Natural killer cell treated with Interleukin-12 subunit alpha and Interleukin-12 subunit beta and Interleukin-15 and Interleukin-18, amount 100 ng/mL, for 72 hours (primary cell): ENCODE measurements around the gene HOMER3. TPM values are rescaled to one million over a fixed set of nuclear protein-coding genes. Genes with fewer than 3 reads are reported as not detected.
"Not testable (repeated sequence)": the region's sequence is repeated elsewhere in the genome, so short reads cannot be mapped to it uniquely, and the experiment has no call there.

Experiments used
- ATAC-seq, 2 donors: fragments of 150-1000 bp; cut with Tn5 transposase in 1 of 2; sonication (Bioruptor Pico), chemical (Tn5 transposase) in 1 of 2; 2 replicates each; pipeline ENCODE4 v1.10.0; 2021
- DNase-seq: peaks from one replicate; pipeline ENCODE4 v3.0.0; 2022; ENCODE audit warnings: low spot score
- H3K27ac Mint-ChIP-seq, 2 donors: 1 replicate in 1 of 2; 2 replicates in 1 of 2; pipeline ENCODE4 v1.8.0; 2022; ENCODE audit warnings: mixed read lengths in 2 of 2, mild to moderate bottlenecking in 1 of 2, moderate library complexity in 1 of 2
- H3K27me3 Mint-ChIP-seq, 2 donors: 1 replicate in 1 of 2; 2 replicates in 1 of 2; pipeline ENCODE4 v1.8.0; 2022; ENCODE audit warnings: mixed read lengths in 2 of 2
- H3K36me3 Mint-ChIP-seq: one replicate; pipeline ENCODE4 v1.8.0; 2022; ENCODE audit warnings: mixed read lengths
- H3K4me1 Mint-ChIP-seq, 2 donors: 1 replicate in 1 of 2; 2 replicates in 1 of 2; pipeline ENCODE4 v1.8.0; 2022; ENCODE audit warnings: low read depth in 2 of 2, mixed read lengths in 2 of 2, mild to moderate bottlenecking in 1 of 2
- H3K4me3 Mint-ChIP-seq: one replicate; pipeline ENCODE4 v1.8.0; 2022; ENCODE audit warnings: mixed read lengths
- H3K9me3 Mint-ChIP-seq: 2 replicates; pipeline ENCODE4 v1.8.0; 2022; ENCODE audit warnings: mixed read lengths
- total RNA-seq, 2 donors: library from RNA; stranded (reverse); gene quantifications; one replicate each; pipeline ENCODE4 v1.2.3, GENCODE V29; 2022

HOMER3 gene
- total RNA-seq, 2 donors from 2014 or later: 0.86 TPM; not detected in 1

GRCh38 chr19:18910010-18910409 lies 31.0 kb downstream of the HOMER3 start:
- no peak overlapping the region for H3K4me3 Mint-ChIP-seq
- H3K4me1 Mint-ChIP-seq: peaks cover 9 to 18% of the 10 kb centered on the region in 2 donors
- no peak for DNase-seq
- no peaks in the 10 kb centered on the region for H3K36me3 Mint-ChIP-seq
- no peak for ATAC-seq
- H3K27me3 Mint-ChIP-seq: no peaks in the 10 kb centered on the region
- H3K27ac Mint-ChIP-seq: no peak overlapping the region
- no peaks in the 10 kb centered on the region for H3K9me3 Mint-ChIP-seq

DNA sequence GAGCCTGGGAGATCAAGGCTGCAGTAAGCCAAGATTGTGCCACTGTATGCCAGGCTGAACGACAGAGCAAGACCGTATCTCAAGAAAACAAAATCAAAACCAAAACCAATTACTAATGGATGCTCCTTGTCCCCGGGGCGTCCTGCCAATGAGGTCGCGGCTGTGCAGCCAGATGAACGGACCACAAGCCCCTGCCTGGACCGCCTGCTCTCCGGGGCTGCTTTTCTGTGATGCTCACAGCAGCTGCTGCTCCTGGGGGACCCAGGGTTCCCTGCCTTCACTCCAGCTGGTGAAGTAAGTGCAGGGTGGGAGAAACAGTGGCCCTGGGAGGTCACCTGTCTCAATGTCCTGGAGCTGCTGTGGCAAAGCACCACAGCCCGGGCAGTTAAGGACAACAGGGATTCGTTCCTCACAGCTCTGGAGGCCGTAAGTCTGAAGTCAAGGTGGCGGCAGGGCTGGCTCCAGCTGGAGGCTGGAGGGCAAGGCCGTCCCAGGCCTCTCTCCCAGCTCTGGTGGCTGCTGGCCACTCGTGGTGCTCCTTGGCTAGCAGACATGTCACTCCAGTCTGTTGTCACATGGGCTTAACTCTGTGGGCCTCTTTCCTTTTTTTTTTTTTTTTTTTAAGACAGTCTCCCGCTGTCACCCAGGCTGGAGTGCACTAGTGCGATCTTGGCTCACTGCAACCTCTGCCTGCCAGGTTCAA lies 31.9 kb downstream of the HOMER3 start:
- no peaks in the 10 kb centered on the region for H3K9me3 Mint-ChIP-seq
- no peaks in the 10 kb centered on the region for H3K27me3 Mint-ChIP-seq
- H3K27ac Mint-ChIP-seq: no peak overlapping the region
- no peak overlapping the region for H3K4me3 Mint-ChIP-seq
- no peak for ATAC-seq
- peaks cover 8 to 17% of the 10 kb centered on the region in 2 donors for H3K4me1 Mint-ChIP-seq
- no peaks in the 10 kb centered on the region for H3K36me3 Mint-ChIP-seq
- DNase-seq: no peak

- DNase-seq: no peak
- Mint-ChIP-seq H3K27ac (no peak overlapping the region), H3K4me1 (peaks cover 0 to 6% of the 10 kb centered on the region in 2 donors), H3K36me3 (no peaks in the 10 kb centered on the region), H3K27me3 (no peaks in the 10 kb centered on the region), H3K4me3 (no peak overlapping the region), H3K9me3 (no peaks in the 10 kb centered on the region)
- no peak for ATAC-seq
Measured at GRCh38 chr19:18906605-18907519, 34.2 kb downstream of the HOMER3 start.

DNA sequence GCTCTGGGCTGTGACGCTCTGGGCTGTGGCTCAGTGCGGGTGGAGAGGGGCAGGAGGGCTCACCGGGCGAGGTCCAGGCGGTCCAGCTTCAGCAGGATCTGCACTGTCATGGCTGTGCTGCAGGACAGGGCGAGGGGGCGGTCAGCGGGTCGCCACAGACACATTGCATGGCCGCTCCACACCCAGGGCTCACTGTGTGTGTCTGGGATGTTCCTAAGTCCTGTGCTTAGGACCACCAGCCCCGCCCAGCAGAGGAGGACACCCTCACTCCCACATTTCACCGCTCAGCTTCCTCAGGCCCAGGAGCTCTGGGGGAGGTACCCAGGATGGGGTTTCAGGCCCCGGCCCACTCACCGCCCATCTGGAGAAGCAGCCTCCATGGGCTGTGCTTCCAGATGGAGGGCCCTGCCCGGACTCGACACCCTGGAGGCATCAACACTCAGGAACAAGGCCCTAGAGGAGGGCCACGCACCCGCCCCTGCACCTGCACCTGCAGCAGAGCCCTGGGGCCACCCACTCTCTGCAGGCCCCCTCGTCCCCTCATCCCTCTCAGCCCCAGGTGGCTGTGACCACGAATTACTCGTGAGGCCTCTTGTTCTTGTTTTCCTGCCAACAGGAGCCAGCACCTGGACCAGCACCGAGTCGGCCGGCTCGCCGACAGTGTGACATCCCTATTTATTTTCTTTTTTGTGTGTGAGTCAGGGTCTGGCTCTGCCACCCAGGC lies 35.3 kb downstream of the HOMER3 start:
- no peak overlapping the region for H3K27ac Mint-ChIP-seq
- H3K4me3 Mint-ChIP-seq: no peak overlapping the region
- H3K36me3 Mint-ChIP-seq: no peaks in the 10 kb centered on the region
- H3K4me1 Mint-ChIP-seq: peaks cover 0 to 6% of the 10 kb centered on the region in 2 donors
- no peak for ATAC-seq
- no peaks in the 10 kb centered on the region for H3K27me3 Mint-ChIP-seq
- no peak for DNase-seq
- H3K9me3 Mint-ChIP-seq: no peaks in the 10 kb centered on the region

- H3K4me1 Mint-ChIP-seq: peaks cover 0 to 6% of the 10 kb centered on the region in 2 donors
- no peaks in the 10 kb centered on the region for H3K27me3 Mint-ChIP-seq
- H3K27ac Mint-ChIP-seq: no peak overlapping the region
- no peak for ATAC-seq
- H3K36me3 Mint-ChIP-seq: no peaks in the 10 kb centered on the region
- H3K4me3 Mint-ChIP-seq: no peak overlapping the region
- DNase-seq: no peak
- no peaks in the 10 kb centered on the region for H3K9me3 Mint-ChIP-seq
Measured at GRCh38 chr19:18905058-18905456, 36.0 kb downstream of the HOMER3 start.

DNA sequence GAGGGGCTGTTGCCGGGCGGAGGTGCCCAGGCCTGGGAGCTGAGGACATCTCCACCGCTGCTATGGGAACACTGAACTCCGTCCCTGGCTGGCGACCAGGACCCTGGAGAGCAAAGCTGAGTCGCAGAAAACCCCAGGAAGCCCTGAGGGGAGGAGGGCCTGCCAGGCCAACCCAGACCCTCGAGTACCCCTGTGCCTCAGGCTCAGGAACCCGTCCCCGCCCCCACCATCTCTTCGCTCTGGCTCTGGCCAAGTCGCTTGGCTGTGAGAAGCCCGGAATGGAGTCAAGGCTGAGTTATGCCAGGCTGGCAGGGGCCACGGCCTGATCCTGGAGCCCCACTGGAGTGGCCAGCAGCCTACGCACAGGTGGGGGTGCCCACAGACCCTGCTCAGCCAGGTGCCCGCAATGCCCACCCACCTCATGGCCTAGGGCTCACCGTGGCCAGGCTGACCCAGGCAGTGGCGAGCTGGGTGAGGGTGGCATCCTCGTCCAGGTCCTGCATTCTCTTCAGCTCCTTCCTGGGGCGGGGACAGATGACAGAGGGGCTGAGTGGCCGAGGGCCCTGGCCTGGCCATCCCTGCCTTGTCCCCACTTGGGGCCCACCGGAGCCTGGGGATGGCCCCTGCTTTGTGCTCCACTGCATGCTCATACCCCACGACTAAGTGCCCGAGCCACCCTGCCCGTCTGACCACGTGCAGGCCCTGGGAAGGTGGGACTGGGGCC lies 36.5 kb downstream of the HOMER3 start:
- DNase-seq: no peak
- peaks cover 0 to 6% of the 10 kb centered on the region in 2 donors for H3K4me1 Mint-ChIP-seq
- no peaks in the 10 kb centered on the region for H3K9me3 Mint-ChIP-seq
- no peak overlapping the region for H3K4me3 Mint-ChIP-seq
- ATAC-seq: peak in 1 of 2 donors; percentile 14
- no peaks in the 10 kb centered on the region for H3K36me3 Mint-ChIP-seq
- H3K27ac Mint-ChIP-seq: no peak overlapping the region
- no peaks in the 10 kb centered on the region for H3K27me3 Mint-ChIP-seq

DNA sequence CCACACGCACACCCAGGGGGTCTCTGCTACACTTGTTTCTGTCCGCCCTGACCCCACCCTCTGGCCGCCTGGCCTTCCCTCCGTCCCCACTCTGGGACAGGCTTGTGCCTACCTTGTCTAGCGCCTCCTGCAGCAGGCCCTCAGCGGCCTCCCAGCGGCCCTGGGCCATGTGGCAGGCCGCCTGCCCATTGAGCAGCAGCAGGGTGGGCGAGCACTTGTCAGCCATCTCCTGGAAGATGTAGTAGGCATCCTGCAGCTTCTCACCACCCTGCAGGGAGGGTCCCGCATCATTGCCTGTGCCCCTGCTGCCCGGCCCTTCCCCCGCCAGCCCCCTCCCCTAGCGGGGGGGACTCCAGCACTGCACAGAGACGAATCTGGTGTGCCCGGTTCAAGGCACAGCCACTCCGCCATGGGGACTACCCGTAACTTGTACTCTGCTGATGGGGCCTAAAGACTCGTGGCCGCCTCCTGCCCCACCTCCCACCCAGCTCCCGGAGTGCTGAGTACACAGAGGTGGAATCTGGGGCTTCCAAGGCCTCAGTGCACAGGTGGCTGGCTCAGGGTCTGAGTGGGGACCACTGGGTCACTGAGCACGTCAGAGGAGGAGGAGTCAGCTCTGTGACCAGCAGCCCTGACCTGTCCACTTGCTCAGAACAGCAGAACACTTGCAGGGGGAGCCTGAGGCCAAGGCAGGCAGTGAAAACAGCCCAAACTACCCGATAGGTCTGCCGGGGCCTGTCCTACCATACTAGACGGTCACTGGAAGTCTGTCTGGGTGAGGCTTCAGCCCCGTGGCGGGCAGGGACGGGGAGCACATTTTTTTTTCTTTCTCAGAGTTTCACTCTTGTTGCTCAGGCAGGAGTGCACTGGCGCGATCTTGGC lies 37.6 kb downstream of the HOMER3 start:
- H3K27me3 Mint-ChIP-seq: no peaks in the 10 kb centered on the region
- DNase-seq: no peak
- no peaks in the 10 kb centered on the region for H3K36me3 Mint-ChIP-seq
- H3K27ac Mint-ChIP-seq: no peak overlapping the region
- H3K4me3 Mint-ChIP-seq: no peak overlapping the region
- H3K9me3 Mint-ChIP-seq: no peaks in the 10 kb centered on the region
- no peak for ATAC-seq
- peaks cover 0 to 6% of the 10 kb centered on the region in 2 donors for H3K4me1 Mint-ChIP-seq

- H3K27me3 Mint-ChIP-seq, H3K4me1 Mint-ChIP-seq, H3K9me3 Mint-ChIP-seq, H3K27ac Mint-ChIP-seq, ATAC-seq, H3K4me3 Mint-ChIP-seq, DNase-seq, H3K36me3 Mint-ChIP-seq: not testable (repeated sequence)
Measured at GRCh38 chr19:18902519-18902918, 38.5 kb downstream of the HOMER3 start.

GRCh38 chr19:18901491-18901890 lies 39.5 kb downstream of the HOMER3 start:
- Mint-ChIP-seq H3K4me3 (no peak overlapping the region), H3K9me3 (no peaks in the 10 kb centered on the region), H3K27ac (no peak overlapping the region), H3K27me3 (peaks cover 8 to 11% of the 10 kb centered on the region in 2 donors), H3K4me1 (peaks cover 5 to 12% of the 10 kb centered on the region in 2 donors), H3K36me3 (no peaks in the 10 kb centered on the region)
- ATAC-seq (no peak), DNase-seq (no peak)

DNA sequence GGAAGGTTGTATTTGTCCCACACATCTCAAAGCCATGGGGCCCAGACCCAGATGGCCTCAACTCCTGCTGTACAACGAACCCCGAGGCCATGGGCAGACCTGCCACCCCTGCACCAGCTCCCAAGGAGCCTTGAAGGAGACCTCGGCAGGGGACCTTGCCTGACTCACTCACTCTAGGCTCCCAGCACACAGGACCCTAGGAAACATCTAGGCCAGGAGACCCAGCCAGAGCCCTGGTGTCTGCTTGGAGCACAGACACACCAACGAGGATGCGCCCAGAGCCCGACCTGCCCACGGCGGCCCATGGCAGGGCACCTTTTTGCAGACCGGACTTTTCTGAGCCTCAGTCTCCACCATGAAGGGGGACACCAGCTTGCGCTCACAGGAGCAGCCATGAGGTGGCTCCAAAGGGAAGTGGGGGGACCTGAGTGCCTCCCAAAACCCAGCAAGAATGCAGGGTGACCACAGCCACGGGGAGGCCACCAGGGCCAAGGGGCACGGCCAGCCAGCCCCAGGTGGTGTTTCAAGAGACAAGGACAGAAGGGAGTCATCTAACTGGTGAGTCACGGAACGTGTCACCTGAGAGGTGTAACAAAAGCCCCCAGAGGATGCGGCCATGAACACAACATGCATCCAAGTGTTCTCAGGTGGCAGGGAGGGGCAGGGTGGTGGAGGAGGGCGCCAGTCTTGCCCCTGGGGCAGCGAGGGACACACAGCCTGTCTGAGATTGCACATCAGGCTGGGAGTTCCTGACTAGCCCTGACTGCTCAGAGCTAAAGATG lies 40.1 kb downstream of the HOMER3 start:
- Mint-ChIP-seq H3K27ac (no peak overlapping the region), H3K9me3 (no peaks in the 10 kb centered on the region), H3K4me1 (peaks cover 5 to 11% of the 10 kb centered on the region in 2 donors), H3K27me3 (peaks cover 10 to 13% of the 10 kb centered on the region in 2 donors), H3K36me3 (no peaks in the 10 kb centered on the region), H3K4me3 (no peak overlapping the region)
- DNase-seq (no peak), ATAC-seq (no peak)

DNA sequence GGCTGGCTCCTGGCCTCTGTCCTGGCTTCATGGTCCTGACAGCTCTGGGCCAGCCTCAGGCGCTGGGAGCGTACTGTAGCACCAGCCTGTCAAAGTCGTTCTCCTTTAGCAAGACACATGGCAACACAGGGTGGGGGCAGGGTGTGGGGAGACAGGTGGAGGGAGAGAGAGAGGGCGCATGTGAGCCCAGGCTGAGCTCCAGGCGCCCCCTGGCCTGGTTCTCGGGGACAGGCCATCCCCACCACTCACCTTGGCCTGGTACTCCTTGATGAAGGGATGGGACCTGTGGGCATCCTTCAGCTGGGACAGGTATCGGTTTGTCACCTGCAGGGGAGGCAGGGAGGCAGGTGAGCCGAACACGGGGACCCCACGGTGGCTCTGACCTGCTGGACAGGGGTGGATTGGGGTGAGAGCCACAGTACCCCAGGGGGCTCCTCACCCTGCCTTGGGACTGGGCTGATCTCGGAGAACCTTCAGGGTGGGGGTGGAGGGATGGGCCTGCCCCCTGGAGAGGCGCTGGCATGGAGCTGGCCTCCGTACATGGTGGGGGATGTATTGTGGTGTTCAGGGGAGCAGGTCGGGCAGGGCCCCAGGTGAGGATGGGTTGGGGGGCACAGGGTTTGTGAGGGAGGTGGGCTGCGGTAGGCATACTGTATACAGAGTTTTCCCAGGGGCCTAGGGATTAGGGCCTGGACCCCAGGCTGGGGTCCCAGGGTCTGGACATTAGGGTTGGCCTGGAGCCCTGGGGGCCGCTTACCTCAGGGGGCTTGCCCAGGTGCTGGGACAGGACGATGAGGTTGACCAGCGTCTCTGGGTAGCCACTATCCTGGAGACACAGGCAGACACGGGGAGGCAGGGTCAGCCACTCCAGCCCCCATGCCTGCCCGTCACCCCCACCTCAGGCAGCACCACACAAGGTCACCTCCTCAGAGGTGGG lies 41.1 kb downstream of the HOMER3 start:
- Mint-ChIP-seq H3K9me3 (no peaks in the 10 kb centered on the region), H3K27ac (no peak overlapping the region), H3K27me3 (peaks cover 10 to 13% of the 10 kb centered on the region in 2 donors), H3K36me3 (no peaks in the 10 kb centered on the region), H3K4me3 (no peak overlapping the region), H3K4me1 (peaks cover 5 to 8% of the 10 kb centered on the region in 2 donors)
- ATAC-seq (no peak), DNase-seq (no peak)
